ENCODE results near the gene CAMK4. TPM values are rescaled to one million over a fixed set of nuclear protein-coding genes. Genes with fewer than 3 reads are reported as not detected.

The CAMK4 gene
- total and polyA plus RNA-seq, 9 donors, result 0.36 to 5.0 (median 1.4) TPM

DNA sequence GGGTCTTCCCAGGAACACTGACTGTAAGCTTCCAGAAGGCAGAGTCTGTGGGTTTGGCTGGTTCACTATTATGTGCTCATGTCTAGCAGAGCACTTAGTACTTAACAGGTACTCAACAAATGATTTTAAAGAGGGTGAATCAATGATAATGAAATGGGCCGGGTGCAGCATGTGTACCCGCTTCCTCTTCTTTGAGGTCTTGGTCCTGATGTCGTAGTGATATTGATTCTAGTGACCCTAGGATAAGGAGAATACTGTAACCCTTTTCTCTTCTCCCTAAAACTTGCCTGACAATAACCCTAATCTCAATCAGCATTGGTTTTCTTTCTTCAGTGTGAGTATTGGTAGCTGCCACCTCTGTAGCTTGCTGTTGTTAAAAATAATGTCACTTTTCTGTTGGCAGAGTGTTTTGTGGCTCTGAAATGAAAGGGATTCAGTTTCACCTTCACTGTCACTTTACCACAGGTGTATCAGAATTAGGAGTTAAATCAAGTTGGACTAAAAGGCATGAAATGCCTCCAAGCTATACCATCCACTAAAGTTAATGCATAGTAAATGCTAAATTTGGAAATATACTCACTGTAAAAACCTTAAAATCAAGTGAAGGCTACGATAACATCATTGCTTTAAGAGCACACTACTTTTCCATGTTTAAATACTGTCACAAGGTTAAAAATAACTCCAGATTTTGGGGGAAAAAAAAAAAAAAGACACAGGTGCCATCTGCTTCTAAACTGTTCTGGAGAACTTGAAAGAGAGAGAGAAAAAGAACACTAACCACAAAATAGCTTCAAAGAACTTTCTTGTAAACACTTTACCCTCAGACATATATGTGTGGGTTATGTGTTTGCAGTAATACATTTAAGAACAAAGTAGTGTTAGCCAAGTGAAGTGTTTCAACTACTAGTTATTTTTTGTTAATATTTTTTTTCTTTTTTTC is 6.0 kb downstream of the CAMK4 start:
- 87 to 95% (median 90%) methylated on average over 4 of the region's 4 CpGs for WGBS, 3 donors
- Histone ChIP-seq H3K9me3 (no peaks in the 10 kb centered on the region), H3K27me3 (no peaks in the 10 kb centered on the region), H3K4me1 (ENCODE audit: insufficient read depth) (no peaks in the 10 kb centered on the region), H3K4me3 (no peak overlapping the region), H3K27ac (no peak overlapping the region), H3K36me3 (no peaks in the 10 kb centered on the region)
- TF ChIP-seq CTCF (IDR thresholded peaks at IDR 0.05) (no peak), EP300 (IDR thresholded peaks at IDR 0.05) (no peak), POLR2A (IDR thresholded peaks at IDR 0.05) (no peak)
- no peak for DNase-seq
- intact Hi-C loops (cut with DNase I), result no loop called here

GRCh38 chr5:111231119-111231518 is 6.9 kb downstream of the CAMK4 start:
- Histone ChIP-seq H3K4me1 (ENCODE audit: insufficient read depth) (no peaks in the 10 kb centered on the region), H3K4me3 (no peak overlapping the region), H3K36me3 (no peaks in the 10 kb centered on the region), H3K9me3 (no peaks in the 10 kb centered on the region), H3K27me3 (no peaks in the 10 kb centered on the region), H3K27ac (no peak overlapping the region)
- no peak for TF ChIP-seq EP300 (IDR thresholded peaks at IDR 0.05)
- TF ChIP-seq CTCF (IDR thresholded peaks at IDR 0.05), result no peak
- no peak for TF ChIP-seq POLR2A (IDR thresholded peaks at IDR 0.05)
- intact Hi-C loops (cut with DNase I), result no loop called here
- DNase-seq, result no peak
- WGBS, 3 donors, result 93 to 98% (median 95%) methylated on average over 1 of the region's 1 CpG

DNA sequence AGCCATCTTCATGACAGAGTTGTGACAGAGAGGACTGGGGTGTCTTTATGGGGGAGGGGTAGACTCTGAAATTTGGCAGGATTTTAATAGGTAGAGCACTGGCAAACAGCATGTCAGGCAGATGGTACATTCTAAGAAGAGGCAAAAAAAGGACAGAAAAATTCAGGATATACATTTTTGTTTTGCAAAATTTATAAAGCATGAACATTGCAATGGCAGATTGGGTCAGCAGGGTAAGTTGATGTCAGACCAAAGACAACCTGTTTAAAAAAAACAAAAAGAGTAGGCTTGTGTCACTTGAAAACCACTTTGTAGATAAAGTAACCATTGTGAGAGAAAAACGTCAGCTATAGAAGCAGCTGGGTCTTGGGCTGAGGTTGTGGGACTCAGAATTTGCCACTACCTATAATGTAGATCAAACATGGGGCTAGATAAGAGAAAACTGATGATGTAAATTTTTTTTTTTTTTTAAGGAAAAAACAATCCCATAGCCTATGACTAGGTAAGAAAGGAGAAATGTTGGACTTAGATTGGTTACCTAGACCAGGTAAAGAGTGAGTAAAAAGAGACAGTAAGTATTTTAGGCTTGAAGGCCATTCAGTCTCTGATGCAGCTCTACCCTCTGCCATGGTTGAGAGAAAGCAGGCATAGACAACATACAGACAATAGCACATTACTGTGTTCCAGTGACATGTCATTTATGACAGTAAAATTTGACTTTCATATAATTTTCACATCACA is 8.3 kb downstream of the CAMK4 start:
- no peaks in the 10 kb centered on the region for H3K4me1 ChIP-seq (ENCODE audit: insufficient read depth)
- intact Hi-C loops (cut with DNase I), result no loop called here
- no peak for DNase-seq
- H3K4me3 ChIP-seq, result no peak overlapping the region
- H3K27ac ChIP-seq, result no peak overlapping the region
- H3K36me3 ChIP-seq, result no peaks in the 10 kb centered on the region
- WGBS, 3 donors, result 64 to 74% (median 67%) methylated on average over 1 of the region's 1 CpG
- TF ChIP-seq CTCF (IDR thresholded peaks at IDR 0.05) (no peak), POLR2A (IDR thresholded peaks at IDR 0.05) (no peak), EP300 (IDR thresholded peaks at IDR 0.05) (no peak)
- H3K9me3 ChIP-seq, result no peaks in the 10 kb centered on the region
- H3K27me3 ChIP-seq, result no peaks in the 10 kb centered on the region

DNA sequence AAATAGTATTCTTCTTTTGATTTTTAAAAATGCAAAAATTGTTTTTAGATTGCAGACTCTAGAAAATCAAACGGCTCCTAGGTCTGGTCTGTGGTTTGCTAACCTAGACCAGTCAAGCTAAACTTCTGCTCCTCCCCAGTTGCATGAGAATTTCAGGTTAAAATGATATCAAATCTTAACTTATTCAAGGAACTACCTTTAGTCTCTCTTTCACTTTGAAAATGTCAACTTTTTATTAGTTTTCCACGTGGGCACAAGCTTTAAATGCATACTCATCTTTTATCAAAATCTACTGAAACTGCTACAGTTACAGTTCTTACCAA is 8.8 kb downstream of the CAMK4 start:
- no peak for DNase-seq
- Histone ChIP-seq H3K27ac (no peak overlapping the region), H3K36me3 (no peaks in the 10 kb centered on the region), H3K9me3 (no peaks in the 10 kb centered on the region), H3K27me3 (no peaks in the 10 kb centered on the region), H3K4me1 (ENCODE audit: insufficient read depth) (no peaks in the 10 kb centered on the region), H3K4me3 (no peak overlapping the region)
- TF ChIP-seq CTCF (IDR thresholded peaks at IDR 0.05), result no peak
- no peak for TF ChIP-seq POLR2A (IDR thresholded peaks at IDR 0.05)
- no peak for TF ChIP-seq EP300 (IDR thresholded peaks at IDR 0.05)
- 73 to 79% (median 77%) methylated on average over 2 of the region's 2 CpGs for WGBS, 3 donors
- intact Hi-C loops (cut with DNase I), result no loop called here
